Stomach (tissue), 4 donors: ENCODE results near the gene ZFP64.

Experiments
- CTCF ChIP-seq, 7 experiments: fragments of 450-650 bp in 4 of 7; fragments of 200-600 bp in 3 of 7; sonication (generic) in 3 of 7; IDR thresholded peaks; one replicate each; pipeline ENCODE4 v1.5.1; 2016 to 2019; ENCODE audit warnings: antibody characterized with exemption in 7 of 7, control low read depth in 2 of 7, mild to moderate bottlenecking in 1 of 7
- EP300 ChIP-seq: sonication (generic); formaldehyde crosslinking; IDR thresholded peaks from one replicate; pipeline ENCODE4 v1.6.1; 2017; ENCODE audit warnings: antibody characterized with exemption
- POLR2A ChIP-seq, 4 donors: fragments of 450-650 bp; IDR thresholded peaks; one replicate each; pipeline ENCODE4 v1.6.1; 2016; ENCODE audit warnings: antibody characterized with exemption in 4 of 4, control low read depth in 2 of 4, mild to moderate bottlenecking in 1 of 4, moderate library complexity in 1 of 4

- TF ChIP-seq EP300 (no peak), POLR2A (IDR thresholded peaks at IDR 0.05) (peak in 1 of 4 donors; percentile 3), CTCF (IDR thresholded peaks at IDR 0.05) (peak in 4 of 7 experiments; percentile 18 to 59 (median 40))
These were observed at the start of gene ZFP64 for GRCh38 chr20:52191132-52191915.
